OCI-LY1 (cell line): ENCODE data around the gene IREB2.

ENCODE experiments used
- H2AFZ ChIP-seq: fragments of 200-600 bp; sonication (generic), shearing (Covaris generic); 2 replicates; pipeline ENCODE4 v1.6.0; 2014; ENCODE audit warnings: antibody characterized with exemption, mild to moderate bottlenecking, low read length
- H3F3A ChIP-seq: fragments of 200-600 bp; sonication (generic), shearing (Covaris generic); 2 replicates; pipeline ENCODE4 v1.6.0; 2014; ENCODE audit warnings: mild to moderate bottlenecking, antibody characterized with exemption, low read length, moderate library complexity; ENCODE audit not compliant: insufficient read depth
- H3K27ac ChIP-seq: fragments of 200-600 bp; sonication (generic); 2 replicates; pipeline ENCODE4 v1.5.1; 2014; ENCODE audit warnings: low read length, mixed run types, mild to moderate bottlenecking, low read depth; ENCODE audit not compliant: poor library complexity, severe bottlenecking
- H3K27me3 ChIP-seq: fragments of 200-600 bp; sonication (generic); 2 replicates; pipeline ENCODE4 v1.6.0; 2014; ENCODE audit warnings: antibody characterized with exemption, mild to moderate bottlenecking, low read length, moderate library complexity; ENCODE audit not compliant: insufficient read depth
- H3K36me3 ChIP-seq: fragments of 200-600 bp; sonication (generic); 2 replicates; pipeline ENCODE4 v1.6.1; 2014; ENCODE audit warnings: mild to moderate bottlenecking, antibody characterized with exemption, low read length, moderate library complexity, mixed read lengths; ENCODE audit not compliant: insufficient read depth
- H3K4me1 ChIP-seq: fragments of 200-600 bp; sonication (generic); 2 replicates; pipeline ENCODE4 v1.5.1; 2014; ENCODE audit warnings: mild to moderate bottlenecking, low read length, moderate library complexity; ENCODE audit not compliant: insufficient read depth, severe bottlenecking
- H3K4me2 ChIP-seq: fragments of 200-600 bp; sonication (generic), shearing (Covaris generic); 2 replicates; pipeline ENCODE4 v1.6.1; 2014; ENCODE audit warnings: low read length
- H3K4me3 ChIP-seq: fragments of 200-600 bp; sonication (generic); 2 replicates; pipeline ENCODE4 v1.5.1; 2014; ENCODE audit warnings: low read length, low read depth, mild to moderate bottlenecking, mixed read lengths; ENCODE audit not compliant: poor library complexity, severe bottlenecking
- H3K79me2 ChIP-seq: fragments of 200-600 bp; shearing (Covaris generic); 2 replicates; pipeline ENCODE4 v1.6.1; 2016; ENCODE audit warnings: mixed run types, low read length, mixed read lengths; ENCODE audit not compliant: insufficient read depth
- H3K9ac ChIP-seq: fragments of 200-600 bp; sonication (generic), shearing (Covaris generic); 2 replicates; pipeline ENCODE4 v1.6.1; 2014; ENCODE audit warnings: mild to moderate bottlenecking, low read length, mixed read lengths
- H3K9me2 ChIP-seq: fragments of 200-600 bp; sonication (generic), shearing (Covaris generic); 2 replicates; pipeline ENCODE4 v1.6.1; 2014; ENCODE audit warnings: low read depth, mild to moderate bottlenecking, low read length, mixed read lengths
- H3K9me3 ChIP-seq: fragments of 200-600 bp; shearing (Covaris generic); 2 replicates; pipeline ENCODE4 v1.6.1; 2014; ENCODE audit warnings: low read length, mixed read lengths
- H4K20me1 ChIP-seq: fragments of 200-600 bp; sonication (generic), shearing (Covaris generic); 2 replicates; pipeline ENCODE4 v1.6.0; 2016; ENCODE audit warnings: mild to moderate bottlenecking, low read length; ENCODE audit not compliant: insufficient read depth
- EZH2 ChIP-seq: fragments of 200-600 bp; sonication (generic), shearing (Covaris generic); IDR thresholded peaks from 2 replicates; pipeline ENCODE4 v1.8.0; 2017; ENCODE audit warnings: borderline replicate concordance, mixed run types, mild to moderate bottlenecking, antibody characterized with exemption, low read length, moderate library complexity, mixed read lengths
- TF ChIP-seq, protein P1 (sequence below): fragments of 200-600 bp; sonication (generic), shearing (Covaris generic); IDR thresholded peaks from 2 replicates; pipeline ENCODE4 v1.5.1; 2017; ENCODE audit warnings: mild to moderate bottlenecking, antibody characterized with exemption, low read length, moderate library complexity, mixed read lengths

The IREB2 gene

DNA sequence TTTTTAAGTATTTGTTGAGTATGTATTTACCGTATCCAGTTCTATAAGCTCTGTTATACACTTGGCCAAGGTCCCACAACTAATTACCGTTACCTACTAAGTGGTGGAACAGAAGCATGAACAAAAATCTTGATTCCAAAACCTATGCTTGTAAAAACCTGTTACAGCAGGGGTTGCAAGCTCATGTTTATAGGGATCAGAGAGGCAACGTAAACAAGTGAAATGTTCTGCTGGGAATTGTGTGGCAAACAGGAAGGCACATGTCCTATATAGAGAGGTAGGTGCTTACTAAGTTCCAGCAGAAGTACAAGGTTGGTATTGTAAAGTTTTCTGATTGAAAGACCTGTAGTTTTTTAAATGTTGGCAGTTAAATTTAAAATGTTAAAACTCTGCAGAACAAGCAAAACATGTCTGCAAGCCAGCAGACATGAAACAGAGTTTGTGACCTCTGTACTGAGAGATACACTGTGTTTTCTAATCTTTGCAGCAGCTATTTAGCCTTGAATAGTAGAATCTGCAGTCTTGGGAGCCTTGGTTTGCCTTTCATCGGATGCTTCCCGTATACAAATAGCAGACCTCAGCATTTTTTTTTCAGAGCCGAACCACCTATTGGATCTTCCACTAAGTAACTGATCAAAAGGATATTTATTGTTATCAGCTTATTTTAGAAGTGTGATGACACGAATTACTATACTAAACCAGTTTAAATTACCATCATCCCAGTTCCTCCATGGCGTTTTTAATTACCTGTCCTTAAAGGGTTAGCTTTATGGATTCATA is 11.4 kb downstream of the IREB2 start:
- H3K9ac ChIP-seq, result no peak overlapping the region
- no peaks in the 10 kb centered on the region for H3K9me3 ChIP-seq
- no peak overlapping the region for H2AFZ ChIP-seq
- no peak overlapping the region for H3K4me2 ChIP-seq
- H4K20me1 ChIP-seq, result no peaks in the 10 kb centered on the region
- H3K4me1 ChIP-seq, result peaks cover 17% of the 10 kb centered on the region
- H3K36me3 ChIP-seq, result peaks cover 42% of the 10 kb centered on the region
- no peak overlapping the region for H3K4me3 ChIP-seq
- no peak overlapping the region for H3K27ac ChIP-seq
- peaks cover 61% of the 10 kb centered on the region for H3K79me2 ChIP-seq
- H3F3A ChIP-seq, result no peaks in the 10 kb centered on the region
- H3K27me3 ChIP-seq, result no peaks in the 10 kb centered on the region
- no peaks in the 10 kb centered on the region for H3K9me2 ChIP-seq
- no peak for TF ChIP-seq EZH2
- TF ChIP-seq, protein P1, sequence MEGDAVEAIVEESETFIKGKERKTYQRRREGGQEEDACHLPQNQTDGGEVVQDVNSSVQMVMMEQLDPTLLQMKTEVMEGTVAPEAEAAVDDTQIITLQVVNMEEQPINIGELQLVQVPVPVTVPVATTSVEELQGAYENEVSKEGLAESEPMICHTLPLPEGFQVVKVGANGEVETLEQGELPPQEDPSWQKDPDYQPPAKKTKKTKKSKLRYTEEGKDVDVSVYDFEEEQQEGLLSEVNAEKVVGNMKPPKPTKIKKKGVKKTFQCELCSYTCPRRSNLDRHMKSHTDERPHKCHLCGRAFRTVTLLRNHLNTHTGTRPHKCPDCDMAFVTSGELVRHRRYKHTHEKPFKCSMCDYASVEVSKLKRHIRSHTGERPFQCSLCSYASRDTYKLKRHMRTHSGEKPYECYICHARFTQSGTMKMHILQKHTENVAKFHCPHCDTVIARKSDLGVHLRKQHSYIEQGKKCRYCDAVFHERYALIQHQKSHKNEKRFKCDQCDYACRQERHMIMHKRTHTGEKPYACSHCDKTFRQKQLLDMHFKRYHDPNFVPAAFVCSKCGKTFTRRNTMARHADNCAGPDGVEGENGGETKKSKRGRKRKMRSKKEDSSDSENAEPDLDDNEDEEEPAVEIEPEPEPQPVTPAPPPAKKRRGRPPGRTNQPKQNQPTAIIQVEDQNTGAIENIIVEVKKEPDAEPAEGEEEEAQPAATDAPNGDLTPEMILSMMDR, result no peak

DNA sequence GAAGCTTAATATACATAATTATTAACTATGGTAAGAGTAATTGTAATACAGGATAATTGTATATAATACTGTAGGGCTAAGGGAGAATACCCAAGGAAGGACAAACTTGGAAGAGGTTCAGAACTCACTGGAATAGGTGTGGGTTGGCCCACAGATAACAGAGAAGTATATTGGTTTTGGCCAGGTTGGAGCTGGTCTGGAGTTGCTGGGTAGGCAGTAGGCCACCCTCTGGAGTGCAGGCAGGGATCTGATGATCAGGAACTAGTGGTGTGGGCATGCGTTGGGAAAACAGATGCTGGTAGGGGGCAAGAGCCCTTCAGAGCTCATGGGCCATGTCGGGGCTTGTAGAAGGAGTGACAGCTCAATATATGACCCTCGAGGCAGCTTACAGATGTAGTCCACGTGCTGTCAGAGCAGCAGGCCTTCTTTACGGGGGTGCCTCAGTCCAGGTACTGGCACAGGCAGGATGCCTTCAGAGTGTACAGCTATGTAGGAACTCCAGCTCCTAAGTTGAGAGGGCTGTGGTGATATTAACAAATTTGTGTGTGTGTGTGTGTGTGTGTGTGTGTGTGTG is 12.4 kb downstream of the IREB2 start:
- Histone ChIP-seq H3F3A (no peaks in the 10 kb centered on the region), H3K36me3 (peaks cover 34% of the 10 kb centered on the region), H3K9me3 (no peaks in the 10 kb centered on the region), H3K9ac (no peak overlapping the region), H3K79me2 (peaks cover 63% of the 10 kb centered on the region), H3K4me1 (peaks cover 24% of the 10 kb centered on the region), H2AFZ (no peak overlapping the region), H3K27me3 (no peaks in the 10 kb centered on the region), H3K27ac (no peak overlapping the region), H3K4me2 (no peak overlapping the region), H4K20me1 (no peaks in the 10 kb centered on the region), H3K4me3 (no peak overlapping the region), H3K9me2 (no peaks in the 10 kb centered on the region)
- TF ChIP-seq, protein P1, result no peak
- TF ChIP-seq EZH2, result no peak

DNA sequence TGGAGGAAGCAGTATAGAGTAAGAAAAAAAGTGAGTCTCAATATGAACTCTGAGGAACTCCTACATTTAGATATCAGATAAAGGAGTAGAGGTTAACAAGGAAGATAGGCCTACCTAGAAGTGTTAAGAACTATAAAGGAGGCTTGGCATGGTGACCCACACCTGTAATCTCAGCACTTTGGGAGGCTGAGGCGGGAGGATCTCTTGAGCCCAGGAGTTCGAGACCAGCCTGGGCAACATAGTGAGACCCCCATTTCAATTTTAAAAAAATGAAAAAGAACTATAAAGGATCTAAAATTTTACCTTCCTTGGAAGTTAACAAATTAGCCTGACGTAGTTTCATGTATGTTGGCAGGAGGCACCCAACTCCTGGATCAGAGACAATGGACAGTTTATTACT is 14.5 kb downstream of the IREB2 start:
- H3K4me2 ChIP-seq, result no peak overlapping the region
- H3K36me3 ChIP-seq, result peaks cover 12% of the 10 kb centered on the region
- H3K9ac ChIP-seq, result no peak overlapping the region
- H3K27ac ChIP-seq, result no peak overlapping the region
- no peak overlapping the region for H3K4me3 ChIP-seq
- H3K27me3 ChIP-seq, result no peaks in the 10 kb centered on the region
- H4K20me1 ChIP-seq, result no peaks in the 10 kb centered on the region
- no peaks in the 10 kb centered on the region for H3K9me3 ChIP-seq
- no peak overlapping the region for H2AFZ ChIP-seq
- TF ChIP-seq EZH2, result no peak
- TF ChIP-seq, protein P1, result no peak
- no peaks in the 10 kb centered on the region for H3K9me2 ChIP-seq
- H3K79me2 ChIP-seq, result peaks cover 78% of the 10 kb centered on the region
- no peaks in the 10 kb centered on the region for H3F3A ChIP-seq
- H3K4me1 ChIP-seq, result peaks cover 24% of the 10 kb centered on the region
